Breast epithelium (tissue), 3 donors: ENCODE results near the gene OR8G1.

ENCODE experiments used
- POLR2A ChIP-seq: fragments of 450-650 bp; IDR thresholded peaks from one replicate; pipeline ENCODE4 v1.6.1; 2016; ENCODE audit warnings: antibody characterized with exemption, mild to moderate bottlenecking, moderate library complexity
- TF ChIP-seq, protein P1 (sequence below), 3 donors: fragments of 450-650 bp; IDR thresholded peaks; one replicate each; pipeline ENCODE4 v1.5.1; 2016 to 2017; ENCODE audit warnings: antibody characterized with exemption in 3 of 3, mild to moderate bottlenecking in 3 of 3, moderate library complexity in 3 of 3

DNA sequence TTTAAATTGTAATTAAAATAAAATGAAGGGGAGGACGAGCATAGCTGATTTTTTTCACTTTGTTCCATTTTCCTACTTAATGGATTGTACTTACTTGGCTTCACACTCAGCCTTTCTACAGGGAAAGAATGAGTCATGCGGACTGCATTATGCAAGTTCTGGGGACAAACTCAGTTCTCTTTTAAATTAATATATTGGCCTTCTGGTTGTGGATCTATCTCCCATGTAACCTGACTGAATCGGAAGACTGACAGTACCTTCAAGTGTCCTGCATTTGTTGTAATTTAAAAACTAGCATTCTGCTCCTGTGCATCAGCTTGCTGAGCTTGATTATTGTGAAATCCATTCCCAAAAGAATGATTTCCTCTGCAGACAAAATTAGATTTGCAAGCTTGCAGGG is 60.7 kb downstream of the OR8G1 start:
- TF ChIP-seq, protein P1, sequence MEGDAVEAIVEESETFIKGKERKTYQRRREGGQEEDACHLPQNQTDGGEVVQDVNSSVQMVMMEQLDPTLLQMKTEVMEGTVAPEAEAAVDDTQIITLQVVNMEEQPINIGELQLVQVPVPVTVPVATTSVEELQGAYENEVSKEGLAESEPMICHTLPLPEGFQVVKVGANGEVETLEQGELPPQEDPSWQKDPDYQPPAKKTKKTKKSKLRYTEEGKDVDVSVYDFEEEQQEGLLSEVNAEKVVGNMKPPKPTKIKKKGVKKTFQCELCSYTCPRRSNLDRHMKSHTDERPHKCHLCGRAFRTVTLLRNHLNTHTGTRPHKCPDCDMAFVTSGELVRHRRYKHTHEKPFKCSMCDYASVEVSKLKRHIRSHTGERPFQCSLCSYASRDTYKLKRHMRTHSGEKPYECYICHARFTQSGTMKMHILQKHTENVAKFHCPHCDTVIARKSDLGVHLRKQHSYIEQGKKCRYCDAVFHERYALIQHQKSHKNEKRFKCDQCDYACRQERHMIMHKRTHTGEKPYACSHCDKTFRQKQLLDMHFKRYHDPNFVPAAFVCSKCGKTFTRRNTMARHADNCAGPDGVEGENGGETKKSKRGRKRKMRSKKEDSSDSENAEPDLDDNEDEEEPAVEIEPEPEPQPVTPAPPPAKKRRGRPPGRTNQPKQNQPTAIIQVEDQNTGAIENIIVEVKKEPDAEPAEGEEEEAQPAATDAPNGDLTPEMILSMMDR (IDR thresholded peaks at IDR 0.05) = no peak
- TF ChIP-seq POLR2A = no peak
